ENCODE results near the gene CSF3R.

Gene CSF3R

GRCh38 chr1:36457691-36458090, 25.0 kb downstream of the CSF3R start:
- DNase-seq (ENCODE audit: low read depth), result no peak

- no peak for DNase-seq (ENCODE audit: low read depth)
These were observed 26.3 kb downstream of the CSF3R start for GRCh38 chr1:36456391-36456928.

GRCh38 chr1:36455386-36455785, 27.3 kb downstream of the CSF3R start:
- no peak for DNase-seq (ENCODE audit: low read depth)

- no peak for DNase-seq (ENCODE audit: low read depth)
These were observed 28.9 kb downstream of the CSF3R start for GRCh38 chr1:36453600-36454388.

- DNase-seq (ENCODE audit: low read depth), result no peak
These were observed 29.7 kb downstream of the CSF3R start for GRCh38 chr1:36453051-36453450.

- DNase-seq (ENCODE audit: low read depth), result no peak
These were observed 31.8 kb downstream of the CSF3R start for GRCh38 chr1:36450919-36451305.

GRCh38 chr1:36450270-36450918, 32.3 kb downstream of the CSF3R start, which contains the start of gene OSCP1:
Gene OSCP1 (minus strand): TSS chr1:36450451. CDS start chr1:36450369, 82 bp downstream.
- DNase-seq (ENCODE audit: low read depth), result peak; percentile 74

- DNase-seq (ENCODE audit: low read depth), result no peak
These were observed 34.1 kb downstream of the CSF3R start for GRCh38 chr1:36448530-36449056.

GRCh38 chr1:36447450-36447849, 35.3 kb downstream of the CSF3R start:
- no peak for DNase-seq (ENCODE audit: low read depth)

GRCh38 chr1:36446746-36447145, 36.0 kb downstream of the CSF3R start:
- no peak for DNase-seq (ENCODE audit: low read depth)

GRCh38 chr1:36446271-36446670, 36.4 kb downstream of the CSF3R start:
- DNase-seq (ENCODE audit: low read depth), result no peak

GRCh38 chr1:36443297-36443696, 39.4 kb downstream of the CSF3R start:
- no peak for DNase-seq (ENCODE audit: low read depth)

GRCh38 chr1:36442337-36442736, 40.4 kb downstream of the CSF3R start:
- no peak for DNase-seq (ENCODE audit: low read depth)

- no peak for DNase-seq (ENCODE audit: low read depth)
These were observed 42.1 kb downstream of the CSF3R start for GRCh38 chr1:36440646-36441045.

- no peak for DNase-seq (ENCODE audit: low read depth)
These were observed 42.7 kb downstream of the CSF3R start for GRCh38 chr1:36440044-36440443.

- DNase-seq (ENCODE audit: low read depth), result no peak
These were observed 44.0 kb downstream of the CSF3R start for GRCh38 chr1:36438715-36439114.

- DNase-seq (ENCODE audit: low read depth), result no peak
These were observed 45.9 kb downstream of the CSF3R start for GRCh38 chr1:36436821-36437220.

GRCh38 chr1:36433102-36433501, 49.6 kb downstream of the CSF3R start:
- no peak for DNase-seq (ENCODE audit: low read depth)

- no peak for DNase-seq (ENCODE audit: low read depth)
These were observed 50.1 kb downstream of the CSF3R start for GRCh38 chr1:36432616-36433015.

GRCh38 chr1:36425791-36426190, 56.9 kb downstream of the CSF3R start:
- DNase-seq (ENCODE audit: low read depth), result no peak

GRCh38 chr1:36421649-36422048, 61.1 kb downstream of the CSF3R start:
- no peak for DNase-seq (ENCODE audit: low read depth)

- peak; percentile 86 for DNase-seq (ENCODE audit: low read depth)
These were observed 61.8 kb downstream of the CSF3R start for GRCh38 chr1:36420836-36421317.

- no peak for DNase-seq (ENCODE audit: low read depth)
These were observed 62.3 kb downstream of the CSF3R start for GRCh38 chr1:36420409-36420808.
